ENCODE results near the gene HSF5. TPM values are rescaled to one million over a fixed set of nuclear protein-coding genes. Genes with fewer than 3 reads are reported as not detected.

The HSF5 gene
- total and polyA plus RNA-seq, 2 of the 13 experiments (the other 11 are each of a cell fraction or from before 2014, with no cell fraction given): not detected

- no peak for TF ChIP-seq MBD4 (IDR thresholded peaks at IDR 0.05; ENCODE audit: borderline replicate concordance, low read length)
- TF ChIP-seq ZNF891 (CRISPR knock-in tag; IDR thresholded peaks at IDR 0.05): no peak
- TF ChIP-seq, protein P1, sequence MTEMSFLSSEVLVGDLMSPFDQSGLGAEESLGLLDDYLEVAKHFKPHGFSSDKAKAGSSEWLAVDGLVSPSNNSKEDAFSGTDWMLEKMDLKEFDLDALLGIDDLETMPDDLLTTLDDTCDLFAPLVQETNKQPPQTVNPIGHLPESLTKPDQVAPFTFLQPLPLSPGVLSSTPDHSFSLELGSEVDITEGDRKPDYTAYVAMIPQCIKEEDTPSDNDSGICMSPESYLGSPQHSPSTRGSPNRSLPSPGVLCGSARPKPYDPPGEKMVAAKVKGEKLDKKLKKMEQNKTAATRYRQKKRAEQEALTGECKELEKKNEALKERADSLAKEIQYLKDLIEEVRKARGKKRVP (CRISPR knock-in tag; IDR thresholded peaks at IDR 0.05): 0 out of 4 replicates have a peak, but pooled peaks of 1 of the 2 experiments have one; percentile 19
- TF ChIP-seq MIER2 (CRISPR knock-in tag; IDR thresholded peaks at IDR 0.05): no peak; the same call in 1 of the 2 replicates
- peak; percentile 40 for TF ChIP-seq RBM22 (optimal IDR thresholded peaks at IDR 0.05; ENCODE audit: low read length)
- no peak for TF ChIP-seq ZNF143 (CRISPR knock-in tag; IDR thresholded peaks at IDR 0.05)
- TF ChIP-seq ZNF382 (CRISPR knock-in tag; IDR thresholded peaks at IDR 0.05; ENCODE audit: borderline replicate concordance): no peak
- TF ChIP-seq RARG (CRISPR knock-in tag; IDR thresholded peaks at IDR 0.05; ENCODE audit: low read depth): no peak
- TF ChIP-seq, protein P2, sequence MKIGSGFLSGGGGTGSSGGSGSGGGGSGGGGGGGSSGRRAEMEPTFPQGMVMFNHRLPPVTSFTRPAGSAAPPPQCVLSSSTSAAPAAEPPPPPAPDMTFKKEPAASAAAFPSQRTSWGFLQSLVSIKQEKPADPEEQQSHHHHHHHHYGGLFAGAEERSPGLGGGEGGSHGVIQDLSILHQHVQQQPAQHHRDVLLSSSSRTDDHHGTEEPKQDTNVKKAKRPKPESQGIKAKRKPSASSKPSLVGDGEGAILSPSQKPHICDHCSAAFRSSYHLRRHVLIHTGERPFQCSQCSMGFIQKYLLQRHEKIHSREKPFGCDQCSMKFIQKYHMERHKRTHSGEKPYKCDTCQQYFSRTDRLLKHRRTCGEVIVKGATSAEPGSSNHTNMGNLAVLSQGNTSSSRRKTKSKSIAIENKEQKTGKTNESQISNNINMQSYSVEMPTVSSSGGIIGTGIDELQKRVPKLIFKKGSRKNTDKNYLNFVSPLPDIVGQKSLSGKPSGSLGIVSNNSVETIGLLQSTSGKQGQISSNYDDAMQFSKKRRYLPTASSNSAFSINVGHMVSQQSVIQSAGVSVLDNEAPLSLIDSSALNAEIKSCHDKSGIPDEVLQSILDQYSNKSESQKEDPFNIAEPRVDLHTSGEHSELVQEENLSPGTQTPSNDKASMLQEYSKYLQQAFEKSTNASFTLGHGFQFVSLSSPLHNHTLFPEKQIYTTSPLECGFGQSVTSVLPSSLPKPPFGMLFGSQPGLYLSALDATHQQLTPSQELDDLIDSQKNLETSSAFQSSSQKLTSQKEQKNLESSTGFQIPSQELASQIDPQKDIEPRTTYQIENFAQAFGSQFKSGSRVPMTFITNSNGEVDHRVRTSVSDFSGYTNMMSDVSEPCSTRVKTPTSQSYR (CRISPR knock-in tag; IDR thresholded peaks at IDR 0.05; ENCODE audit: borderline replicate concordance): peak; percentile 82; the same call in 1 of the 2 replicates
- 0 out of 2 replicates have a peak, but pooled peaks have one; percentile 58 for TF ChIP-seq RCOR2 (CRISPR knock-in tag; IDR thresholded peaks at IDR 0.05)
- TF ChIP-seq, protein P3, sequence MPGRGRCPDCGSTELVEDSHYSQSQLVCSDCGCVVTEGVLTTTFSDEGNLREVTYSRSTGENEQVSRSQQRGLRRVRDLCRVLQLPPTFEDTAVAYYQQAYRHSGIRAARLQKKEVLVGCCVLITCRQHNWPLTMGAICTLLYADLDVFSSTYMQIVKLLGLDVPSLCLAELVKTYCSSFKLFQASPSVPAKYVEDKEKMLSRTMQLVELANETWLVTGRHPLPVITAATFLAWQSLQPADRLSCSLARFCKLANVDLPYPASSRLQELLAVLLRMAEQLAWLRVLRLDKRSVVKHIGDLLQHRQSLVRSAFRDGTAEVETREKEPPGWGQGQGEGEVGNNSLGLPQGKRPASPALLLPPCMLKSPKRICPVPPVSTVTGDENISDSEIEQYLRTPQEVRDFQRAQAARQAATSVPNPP (CRISPR knock-in tag; IDR thresholded peaks at IDR 0.05): no peak
- 0 out of 2 replicates have a peak, but pooled peaks have one; percentile 20 for TF ChIP-seq PITX1 (CRISPR knock-in tag; IDR thresholded peaks at IDR 0.05)
- TF ChIP-seq ZNF713 (CRISPR knock-in tag; IDR thresholded peaks at IDR 0.05): no peak
- 0 out of 2 replicates have a peak, but pooled peaks have one; percentile 21 for TF ChIP-seq ZMYM3 (CRISPR knock-in tag; IDR thresholded peaks at IDR 0.05)
- no peak for TF ChIP-seq ZNF768 (CRISPR knock-in tag; IDR thresholded peaks at IDR 0.05)
- no peak for TF ChIP-seq ZNF556 (CRISPR knock-in tag; IDR thresholded peaks at IDR 0.05; ENCODE audit: borderline replicate concordance)
Observed at GRCh38 chr17:58377093-58377601, 111.1 kb downstream of the HSF5 start (continued).

Data from HepG2 (cell line).